ACHN (cell line): ENCODE measurements around the gene VSIG10.

Source experiments
- DNase-seq: peaks from one replicate; pipeline ENCODE4 v3.0.0-alpha.2; 2015
- in situ Hi-C: cut with HindIII; loops from 2 replicates; pipeline ENCODE4 v1.10.0; 2017; ENCODE audit warnings: low sequenced_read_pairs, low pct_ligation_motif_present, low pct_unique_long_range_greater_than_20kb

Gene VSIG10

GRCh38 chr12:118063576-118064391 is 40.0 kb downstream of the VSIG10 start:
- in situ Hi-C loops = no loop called here
- DNase-seq = no peak

GRCh38 chr12:118061873-118062843 is 41.7 kb downstream of the VSIG10 start:
- DNase-seq = peak; percentile 81
- in situ Hi-C loops = no loop called here

- in situ Hi-C loops = no loop called here
- peak; percentile 87 for DNase-seq
These were observed 42.6 kb downstream of the VSIG10 start, which contains the start of gene WSB2 for GRCh38 chr12:118061011-118061872. Gene WSB2 (minus strand): TSS chr12:118061179. CDS start chr12:118061048, 131 bp downstream.

GRCh38 chr12:118060301-118061010 is 43.4 kb downstream of the VSIG10 start:
- DNase-seq = peak; percentile 64
- in situ Hi-C loops = no loop called here

GRCh38 chr12:118059341-118060191 is 44.2 kb downstream of the VSIG10 start:
- in situ Hi-C loops = no loop called here
- peak; percentile 16 for DNase-seq

GRCh38 chr12:118058881-118059280 is 44.9 kb downstream of the VSIG10 start:
- DNase-seq = no peak
- in situ Hi-C loops = no loop called here

- in situ Hi-C loops = no loop called here
These were observed 45.6 kb downstream of the VSIG10 start for GRCh38 chr12:118058227-118058626.

GRCh38 chr12:118055865-118056773 is 47.7 kb downstream of the VSIG10 start:
- in situ Hi-C loops = no loop called here
- no peak for DNase-seq

More at GRCh38 chr12:118058227-118058626, 45.6 kb downstream of the VSIG10 start:
- no peak for DNase-seq

- in situ Hi-C loops = no loop called here
- peak; percentile 92 for DNase-seq
These were observed 48.7 kb downstream of the VSIG10 start for GRCh38 chr12:118055144-118055557.

GRCh38 chr12:118053071-118053985 is 50.5 kb downstream of the VSIG10 start:
- in situ Hi-C loops = no loop called here
- DNase-seq = peak; percentile 43

- in situ Hi-C loops = no loop called here
- DNase-seq = peak; percentile 99
These were observed 51.3 kb downstream of the VSIG10 start for GRCh38 chr12:118052324-118053070.

- DNase-seq = no peak
- in situ Hi-C loops = no loop called here
These were observed 52.6 kb downstream of the VSIG10 start for GRCh38 chr12:118050972-118051910.

- in situ Hi-C loops = loop anchor here (25.0 kb wide), 1 partner anchor 184 kb away; no protein-coding TSS in a partner anchor
These were observed 57.4 kb downstream of the VSIG10 start for GRCh38 chr12:118046430-118046829.

More at GRCh38 chr12:118046430-118046829, 57.4 kb downstream of the VSIG10 start:
- DNase-seq = no peak
